IPS-18c (cell line): Measurements from ENCODE around the gene BMPER.

Source experiments
- H3K4me3 ChIP-seq: 2 replicates; pipeline ENCODE4 v1.7.0; 2013; ENCODE audit warnings: low read depth, mild to moderate bottlenecking, low read length, moderate library complexity; ENCODE audit not compliant: insufficient read depth
- H3K9me3 ChIP-seq: one replicate; pipeline ENCODE4 v1.6.1; 2013; ENCODE audit warnings: mild to moderate bottlenecking, low read length, moderate library complexity; ENCODE audit not compliant: control insufficient read depth, insufficient read depth

The BMPER gene

DNA sequence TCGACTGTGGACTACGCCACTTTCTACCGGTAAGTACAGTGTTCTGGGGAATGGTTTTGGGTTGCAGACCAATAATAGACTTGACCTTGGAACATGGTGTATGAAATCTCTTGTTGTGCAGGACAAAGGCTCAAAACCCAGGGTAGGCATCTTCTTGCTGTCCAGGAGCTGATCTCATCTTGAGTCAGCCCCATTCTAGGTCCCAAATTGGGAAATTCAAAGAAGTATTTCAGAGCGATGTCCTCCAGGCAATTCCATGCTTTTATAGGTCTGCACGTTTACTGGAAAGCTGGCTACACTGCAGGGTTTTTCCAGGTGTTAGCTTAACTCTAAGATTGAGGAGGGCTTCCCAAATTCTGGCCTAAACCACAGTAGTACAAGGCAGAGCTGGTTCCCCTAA is 180.7 kb downstream of the BMPER start:
- Histone ChIP-seq H3K9me3 (no peaks in the 10 kb centered on the region), H3K4me3 (no peak overlapping the region)

DNA sequence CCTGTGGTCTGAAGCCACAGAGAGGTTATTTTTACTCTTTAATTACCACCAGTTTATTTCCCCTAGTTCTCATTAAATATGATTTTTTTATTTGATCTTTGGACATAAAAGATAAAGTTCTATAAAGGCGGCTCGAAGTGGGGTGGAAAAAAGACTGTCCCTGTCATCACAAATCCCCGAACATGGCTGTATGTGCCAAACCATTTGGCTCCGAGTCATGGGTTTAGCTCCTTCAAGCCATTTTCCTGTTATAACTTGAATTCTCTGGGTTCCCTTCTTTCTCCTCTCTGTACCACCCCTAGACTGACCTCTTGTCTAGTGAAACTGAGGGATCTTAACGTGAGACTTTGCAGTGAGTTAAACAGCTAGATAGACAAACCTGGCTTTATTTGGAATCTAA is 181.6 kb downstream of the BMPER start:
- H3K9me3 ChIP-seq, result no peaks in the 10 kb centered on the region
- H3K4me3 ChIP-seq, result no peak overlapping the region

- Histone ChIP-seq H3K4me3 (no peak overlapping the region), H3K9me3 (no peaks in the 10 kb centered on the region)
These were observed 182.9 kb downstream of the BMPER start for GRCh38 chr7:34087892-34088891.

DNA sequence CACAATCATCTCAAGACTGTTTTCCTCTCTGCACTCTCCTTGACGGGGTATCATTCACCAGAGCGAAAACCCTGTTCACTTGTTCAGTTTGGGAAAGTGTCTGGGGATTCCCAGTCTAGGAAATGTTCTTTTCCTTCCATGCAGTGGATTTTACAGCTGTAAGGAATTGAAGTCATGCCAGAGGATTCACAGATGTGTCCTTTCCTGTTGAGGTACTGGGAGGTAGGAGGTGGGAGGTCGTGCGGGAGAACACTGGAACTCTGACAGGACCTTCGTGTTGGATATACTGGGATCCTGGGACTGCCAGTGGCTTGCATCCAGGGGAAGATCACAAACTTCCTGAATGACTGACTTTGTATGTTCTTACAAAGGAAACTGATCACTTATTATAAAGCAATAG is 185.5 kb downstream of the BMPER start:
- Histone ChIP-seq H3K9me3 (no peaks in the 10 kb centered on the region), H3K4me3 (no peak overlapping the region)

DNA sequence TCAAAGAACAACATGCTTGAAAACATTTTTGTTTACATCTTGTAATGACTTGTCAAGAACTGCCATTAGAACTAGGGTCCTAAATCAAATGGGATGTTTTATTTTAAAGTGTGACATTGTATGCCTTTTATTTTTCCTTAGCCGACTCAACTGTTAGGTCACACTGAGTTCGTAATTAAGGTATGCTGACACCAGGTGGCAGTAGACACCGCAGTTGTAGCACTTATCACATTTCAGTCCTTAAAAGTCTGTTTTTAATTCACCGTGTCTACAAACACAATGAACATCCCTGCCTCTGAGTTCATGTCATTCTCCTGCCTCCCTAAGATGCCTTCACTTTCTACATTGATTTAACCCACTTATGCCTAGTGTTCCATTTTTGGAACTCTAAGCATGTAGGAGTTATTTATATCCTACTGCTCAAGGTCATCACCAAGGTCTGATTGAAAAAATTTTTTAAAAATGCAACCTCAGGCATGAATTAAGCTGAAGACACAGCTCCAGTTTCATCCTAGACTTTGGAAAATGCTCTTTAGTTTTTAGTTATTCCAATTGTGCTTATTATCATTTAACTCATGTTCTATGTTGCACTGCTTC is 186.1 kb downstream of the BMPER start:
- H3K9me3 ChIP-seq, result no peaks in the 10 kb centered on the region
- no peak overlapping the region for H3K4me3 ChIP-seq

DNA sequence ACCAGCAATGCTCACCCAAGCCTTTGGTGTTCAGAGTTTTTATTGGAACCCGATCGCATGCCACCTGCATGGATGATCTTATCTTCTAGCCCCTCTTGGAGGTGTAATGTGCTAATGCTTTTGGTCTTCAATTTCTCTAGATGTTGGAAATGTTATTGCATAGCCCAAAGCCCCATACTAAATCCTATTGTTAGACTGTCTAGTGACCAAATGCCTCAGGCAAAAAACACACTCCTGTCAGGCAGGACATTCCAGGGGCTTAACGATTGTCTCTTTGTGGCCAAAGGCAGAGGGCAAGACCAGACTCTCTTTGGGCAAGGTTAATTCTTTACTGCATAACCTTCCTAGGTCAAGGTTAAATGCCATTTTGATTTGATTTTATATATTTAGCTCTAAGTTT is 187.9 kb downstream of the BMPER start:
- Histone ChIP-seq H3K9me3 (no peaks in the 10 kb centered on the region), H3K4me3 (no peak overlapping the region)

- Histone ChIP-seq H3K9me3 (no peaks in the 10 kb centered on the region), H3K4me3 (no peak overlapping the region)
These were observed 190.9 kb downstream of the BMPER start for GRCh38 chr7:34096198-34096651.

- no peaks in the 10 kb centered on the region for H3K9me3 ChIP-seq
- no peak overlapping the region for H3K4me3 ChIP-seq
These were observed 191.4 kb downstream of the BMPER start for GRCh38 chr7:34096777-34097176.

- H3K4me3 ChIP-seq, result no peak overlapping the region
- H3K9me3 ChIP-seq, result no peaks in the 10 kb centered on the region
These were observed 195.3 kb downstream of the BMPER start for GRCh38 chr7:34100661-34101060.

DNA sequence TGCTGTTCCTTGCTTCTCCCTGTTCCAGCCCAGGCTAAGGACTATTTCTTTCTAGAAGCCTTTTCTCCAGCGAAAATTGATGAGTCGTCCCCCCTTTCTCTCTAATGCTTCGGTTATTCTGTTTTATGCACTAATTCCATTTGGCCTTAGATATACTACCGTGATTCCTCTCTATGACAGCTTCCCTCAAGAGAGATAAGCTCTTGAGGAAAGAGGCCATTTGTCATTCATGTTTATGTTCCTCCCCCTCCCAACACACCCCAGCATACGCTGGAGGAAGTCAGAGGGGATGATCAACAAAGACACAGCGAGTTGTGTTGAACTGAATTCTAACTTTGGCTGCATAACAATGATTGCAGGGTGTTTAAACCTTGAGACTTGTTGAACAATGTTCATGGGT is 198.8 kb downstream of the BMPER start:
- Histone ChIP-seq H3K9me3 (no peaks in the 10 kb centered on the region), H3K4me3 (no peak overlapping the region)

GRCh38 chr7:34104992-34105391 is 199.7 kb downstream of the BMPER start:
- no peaks in the 10 kb centered on the region for H3K9me3 ChIP-seq

GRCh38 chr7:34107276-34107675 is 201.9 kb downstream of the BMPER start:
- Histone ChIP-seq H3K4me3 (no peak overlapping the region), H3K9me3 (no peaks in the 10 kb centered on the region)

More at GRCh38 chr7:34104992-34105391, 199.7 kb downstream of the BMPER start:
- no peak overlapping the region for H3K4me3 ChIP-seq

- no peaks in the 10 kb centered on the region for H3K9me3 ChIP-seq
- no peak overlapping the region for H3K4me3 ChIP-seq
These were observed 202.8 kb downstream of the BMPER start for GRCh38 chr7:34108165-34108564.

GRCh38 chr7:34109936-34110780 is 204.8 kb downstream of the BMPER start:
- no peaks in the 10 kb centered on the region for H3K9me3 ChIP-seq

DNA sequence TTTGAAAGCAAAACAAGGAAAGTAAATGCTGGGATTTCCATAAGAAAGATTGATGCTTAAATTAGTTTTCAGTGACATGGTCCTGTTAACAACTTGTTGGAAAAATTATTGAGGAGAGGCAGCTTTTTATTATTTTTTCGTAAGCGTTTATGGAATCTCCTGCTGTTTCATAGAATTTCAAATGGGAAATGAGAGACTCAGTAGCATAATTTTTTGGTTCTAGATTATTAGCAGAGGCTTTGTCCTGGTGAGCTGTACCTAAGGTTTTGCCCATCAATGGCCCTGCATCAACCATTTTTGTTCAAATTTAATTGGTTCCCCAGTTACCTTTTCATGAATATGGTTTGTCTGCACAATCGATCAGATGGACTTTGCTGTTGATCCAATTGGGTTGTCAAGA is 205.7 kb downstream of the BMPER start:
- Histone ChIP-seq H3K9me3 (no peaks in the 10 kb centered on the region), H3K4me3 (no peak overlapping the region)

More at GRCh38 chr7:34109936-34110780, 204.8 kb downstream of the BMPER start:
- no peak overlapping the region for H3K4me3 ChIP-seq

- H3K4me3 ChIP-seq, result no peak overlapping the region
- H3K9me3 ChIP-seq, result no peaks in the 10 kb centered on the region
These were observed 210.2 kb downstream of the BMPER start for GRCh38 chr7:34115503-34115902.

- H3K9me3 ChIP-seq, result no peaks in the 10 kb centered on the region
These were observed 212.2 kb downstream of the BMPER start for GRCh38 chr7:34117573-34117972.

More at GRCh38 chr7:34117573-34117972, 212.2 kb downstream of the BMPER start:
- no peak overlapping the region for H3K4me3 ChIP-seq
